H1 (cell line): ENCODE results near the gene TMEM178B. TPM values are rescaled to one million over a fixed set of nuclear protein-coding genes. Genes with fewer than 3 reads are reported as not detected.
"Not testable (repeated sequence)": the region's sequence is repeated elsewhere in the genome, so short reads cannot be mapped to it uniquely, and the experiment has no call there.

Experiments used
- CTCF ChIA-PET: fragments of 300-600 bp; sonication (Branson Sonifier 250); formaldehyde crosslinking; loops from one replicate; lab custom pipeline; 2021; ENCODE audit not compliant: partially characterized antibody; lab: Charles Lee
- POLR2A ChIA-PET: fragments of 300-600 bp; sonication (Branson Sonifier 250); formaldehyde crosslinking; loops from one replicate; lab custom pipeline; 2021; ENCODE audit warnings: inconsistent platforms; ENCODE audit not compliant: partially characterized antibody; lab: Charles Lee
- DNase-seq, 2 experiments: peaks; one replicate each; pipeline versions ENCODE4 v3.0.0 to v3.0.0-alpha.2; 2010 to 2022; ENCODE audit warnings: low spot score in 2 of 2, low read depth in 1 of 2, mixed read lengths in 1 of 2
- FAIRE-seq: peaks from 2 replicates; lab custom pipeline; 2011; peaks lifted over from hg19 to GRCh38; lab: Jason Lieb, UNC
- H2AFZ ChIP-seq: 2 replicates; pipeline ENCODE4 v1.8.1; 2012; ENCODE audit warnings: low read length, inconsistent platforms
- H2AK5ac ChIP-seq: 2 replicates; pipeline ENCODE4 v1.6.1; 2013; ENCODE audit warnings: low read depth, low read length
- H2BK120ac ChIP-seq: replicated peaks from 2 replicates; pipeline ENCODE3; 2013; ENCODE audit warnings: low read depth, low read length, inconsistent platforms
- H2BK12ac ChIP-seq: 2 replicates; pipeline ENCODE4 v1.6.1; 2013; ENCODE audit warnings: low read depth, low read length
- H2BK15ac ChIP-seq: 2 replicates; pipeline ENCODE4 v1.6.1; 2013; ENCODE audit warnings: low read length
- H2BK20ac ChIP-seq: 2 replicates; pipeline ENCODE4 v1.6.1; 2013; ENCODE audit warnings: low read length
- H2BK5ac ChIP-seq: 2 replicates; pipeline ENCODE4 v1.6.1; 2013; ENCODE audit warnings: low read depth, low read length
- H3K14ac ChIP-seq: 2 replicates; pipeline ENCODE4 v1.6.1; 2013; ENCODE audit warnings: inconsistent platforms; ENCODE audit not compliant: insufficient read length
- H3K18ac ChIP-seq: 2 replicates; pipeline ENCODE4 v1.6.1; 2013; ENCODE audit warnings: low read length; ENCODE audit errors: extremely low read depth
- H3K23ac ChIP-seq: 2 replicates; pipeline ENCODE4 v1.6.1; 2013; ENCODE audit warnings: inconsistent platforms; ENCODE audit not compliant: insufficient read length
- H3K23me2 ChIP-seq: 2 replicates; pipeline ENCODE4 v1.6.1; 2013; ENCODE audit warnings: low read depth, low read length
- H3K27ac ChIP-seq: 2 replicates; pipeline ENCODE4 v1.6.1; 2011; ENCODE audit warnings: low read depth, low read length, inconsistent platforms
- H3K27me3 ChIP-seq, 4 experiments: replicated peaks in 1 of 4; 1 replicate in 1 of 4; 2 replicates in 3 of 4; pipeline versions ENCODE4 v1.6.1 to v1.8.1; 2011 to 2013; ENCODE audit warnings: low read length in 3 of 4, mild to moderate bottlenecking in 3 of 4, inconsistent platforms in 2 of 4, mixed read lengths in 2 of 4, moderate library complexity in 1 of 4; ENCODE audit not compliant: control insufficient read depth in 3 of 4, insufficient read depth in 3 of 4; ENCODE audit errors: extremely low read depth in 1 of 4
- H3K36me3 ChIP-seq, 4 experiments: 2 replicates each; pipeline versions ENCODE4 v1.6.1 to v1.8.1; 2011 to 2013; ENCODE audit warnings: mild to moderate bottlenecking in 4 of 4, low read length in 3 of 4, moderate library complexity in 2 of 4, control low read depth in 1 of 4, inconsistent platforms in 1 of 4; ENCODE audit not compliant: insufficient read depth in 4 of 4, control insufficient read depth in 2 of 4
- H3K4ac ChIP-seq: replicated peaks from 2 replicates; pipeline ENCODE3; 2013; ENCODE audit warnings: low read length, low read depth, mixed read lengths, inconsistent platforms; ENCODE audit not compliant: insufficient read length
- H3K4me1 ChIP-seq, 4 experiments: replicated peaks in 1 of 4; 1 replicate in 1 of 4; 2 replicates in 3 of 4; pipeline versions ENCODE4 v1.6.1 to v1.8.1; 2011 to 2013; ENCODE audit warnings: low read length in 3 of 4, inconsistent platforms in 2 of 4, mixed read lengths in 1 of 4; ENCODE audit not compliant: insufficient read depth in 4 of 4, control insufficient read depth in 3 of 4
- H3K4me2 ChIP-seq, 2 experiments: 2 replicates each; pipeline versions ENCODE4 v1.6.1 to v1.8.1; 2011 to 2013; ENCODE audit warnings: low read depth in 2 of 2, low read length in 2 of 2, control low read depth in 1 of 2, inconsistent platforms in 1 of 2, mild to moderate bottlenecking in 1 of 2; ENCODE audit not compliant: insufficient read depth in 1 of 2
- H3K4me3 ChIP-seq, 4 experiments: fragments of 200-600, 300-600 bp in 1 of 4; sonication (generic), shearing (Covaris generic), sonication (Bioruptor Twin) in 1 of 4; 2 replicates each; pipeline versions ENCODE4 v1.5.1 to v1.8.1; 2011 to 2016; ENCODE audit warnings: low read length in 4 of 4, low read depth in 3 of 4, control low read depth in 2 of 4, inconsistent platforms in 2 of 4, mild to moderate bottlenecking in 2 of 4, mixed read lengths in 1 of 4, moderate library complexity in 1 of 4; ENCODE audit not compliant: insufficient read depth in 2 of 4; ENCODE audit errors: extremely low read depth in 1 of 4
- H3K56ac ChIP-seq: replicated peaks from 2 replicates; pipeline ENCODE3; 2013; ENCODE audit warnings: low read depth, mild to moderate bottlenecking, mixed read lengths, low read length, inconsistent platforms; ENCODE audit not compliant: insufficient read length
- H3K79me1 ChIP-seq: 2 replicates; pipeline ENCODE4 v1.6.1; 2013; ENCODE audit warnings: low read depth, low read length, control low read depth
- H3K79me2 ChIP-seq, 2 experiments: 2 replicates each; pipeline versions ENCODE4 v1.6.1 to v1.8.1; 2012 to 2013; ENCODE audit warnings: low read length in 2 of 2, mild to moderate bottlenecking in 2 of 2, inconsistent platforms in 1 of 2; ENCODE audit not compliant: insufficient read depth in 2 of 2, control insufficient read depth in 1 of 2
- H3K9ac ChIP-seq, 4 experiments: replicated peaks in 1 of 4; 1 replicate in 1 of 4; 2 replicates in 3 of 4; pipeline versions ENCODE4 v1.6.1 to v1.8.1; 2011 to 2013; ENCODE audit warnings: low read depth in 3 of 4, low read length in 3 of 4, control low read depth in 2 of 4, mild to moderate bottlenecking in 2 of 4, moderate library complexity in 2 of 4, inconsistent platforms in 1 of 4; ENCODE audit errors: extremely low read depth in 1 of 4
- H3K9me3 ChIP-seq, 2 experiments: 2 replicates each; pipeline versions ENCODE4 v1.6.1 to v1.8.1; 2012 to 2013; ENCODE audit warnings: mild to moderate bottlenecking in 2 of 2, moderate library complexity in 2 of 2, control low read depth in 1 of 2, inconsistent platforms in 1 of 2, low read depth in 1 of 2, low read length in 1 of 2, mixed read lengths in 1 of 2; ENCODE audit not compliant: insufficient read depth in 2 of 2
- H4K20me1 ChIP-seq, 2 experiments: replicated peaks in 1 of 2; 2 replicates each; pipeline versions ENCODE3 to v1.8.1; 2011 to 2013; ENCODE audit warnings: inconsistent platforms in 2 of 2, low read length in 2 of 2, mild to moderate bottlenecking in 1 of 2; ENCODE audit not compliant: insufficient read depth in 2 of 2, control insufficient read depth in 1 of 2
- H4K5ac ChIP-seq: 2 replicates; pipeline ENCODE4 v1.6.1; 2013; ENCODE audit warnings: low read length, low read depth, mixed read lengths, inconsistent platforms; ENCODE audit not compliant: insufficient read length
- H4K8ac ChIP-seq: 2 replicates; pipeline ENCODE4 v1.8.0; 2013; ENCODE audit warnings: mild to moderate bottlenecking, moderate library complexity, low read length, inconsistent platforms; ENCODE audit not compliant: insufficient read depth; ENCODE audit errors: extremely low read depth
- H4K91ac ChIP-seq: replicated peaks from 2 replicates; pipeline ENCODE3; 2013; ENCODE audit warnings: low read length, mixed read lengths, inconsistent platforms; ENCODE audit not compliant: insufficient read length
- WGBS, 2 experiments: shearing (Covaris generic) in 1 of 2; methylation state at CpG; one replicate each; pipeline versions ENCODE4 v1.1.6 to v1.1.7; 2013 to 2015; ENCODE audit warnings: low lambda C conversion rate in 2 of 2, mixed read lengths in 2 of 2, inconsistent platforms in 1 of 2, low coverage in 1 of 2, missing lambda C conversion rate in 1 of 2; ENCODE audit not compliant: insufficient replicate concordance in 2 of 2, insufficient coverage in 1 of 2, insufficient read length in 1 of 2; ENCODE audit errors: extremely low coverage in 1 of 2, missing lambda C conversion rate in 1 of 2; 5-methylcytosine and 5-hydroxymethylcytosine counted together
- polyA plus RNA-seq, 7 experiments: library from polyadenylated mRNA; depleted of rRNA in 3 of 7; stranded (reverse) in 5 of 7; unstranded in 2 of 7; fragments of >200 nt in 5 of 7; fragments of 200-250 nt in 2 of 7; gene quantifications; 1 replicate in 5 of 7; 2 replicates in 1 of 7; 4 replicates in 1 of 7; pipeline versions ENCODE4 v1.2.1 to v1.2.3, GENCODE V29; 2011 to 2013; ENCODE audit warnings: missing spikeins in 2 of 7, mixed read lengths in 2 of 7
- total RNA-seq: library from RNA; stranded (reverse); fragmentation: NEBNext Ultra II Directional; extraction: Animal tissue kit (Norgen Biotek cat#: 25700); gene quantifications from 2 replicates; pipeline ENCODE4 v1.2.1, GENCODE V29; 2021

Gene TMEM178B
- total and polyA plus RNA-seq, 2 of the 8 experiments (the other 6 are each of a cell fraction or from before 2014, with no cell fraction given), result 5.3 to 18.1 TPM

DNA sequence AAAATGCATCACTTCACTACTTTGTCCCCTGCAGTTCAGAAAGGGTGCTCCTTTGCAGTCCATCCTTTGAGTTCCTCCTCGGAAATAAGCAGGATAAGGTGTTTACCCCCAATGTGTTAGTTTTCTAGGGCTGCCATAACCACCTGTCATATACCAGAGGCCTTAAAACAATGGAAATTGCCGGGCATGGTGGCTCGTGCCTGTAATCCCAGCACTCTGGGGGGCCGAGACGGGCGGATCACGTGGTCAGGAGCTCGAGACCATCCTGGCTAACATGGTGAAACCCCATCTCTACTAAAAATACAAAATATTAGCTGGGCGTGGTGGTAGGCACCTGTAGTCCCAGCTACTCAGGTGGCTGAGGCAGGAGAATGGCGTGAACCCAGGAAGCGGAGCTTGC lies 330.0 kb downstream of the TMEM178B start:
- H2BK120ac ChIP-seq, H4K91ac ChIP-seq, H3K79me1 ChIP-seq, H4K5ac ChIP-seq, FAIRE-seq, H2BK5ac ChIP-seq, H3K9ac ChIP-seq, H3K9me3 ChIP-seq, H2BK15ac ChIP-seq, H2AFZ ChIP-seq, H3K36me3 ChIP-seq, H4K20me1 ChIP-seq, H3K4me3 ChIP-seq, POLR2A ChIA-PET, DNase-seq, H3K27ac ChIP-seq, H4K8ac ChIP-seq, H3K79me2 ChIP-seq, H2AK5ac ChIP-seq, H3K14ac ChIP-seq, H3K4me2 ChIP-seq, H2BK12ac ChIP-seq, H3K56ac ChIP-seq, H3K23ac ChIP-seq, H3K18ac ChIP-seq, H3K27me3 ChIP-seq, H3K4ac ChIP-seq, H3K4me1 ChIP-seq, H3K23me2 ChIP-seq, H2BK20ac ChIP-seq: not testable (repeated sequence)
- CTCF ChIA-PET, result interaction anchor here (0.8 to 1.6 kb wide), 2 partner anchors 11 to 98 kb away, joined by 4 to 5 read pairs; no protein-coding TSS in a partner anchor
- 88% methylated on average over 11 of the region's 11 CpGs; no CpG with 5 or more reads in 1 of the 2 experiments for WGBS, 2 experiments
